ENCODE measurements around the gene ZNF689.

- TF ChIP-seq CTCF (IDR thresholded peaks at IDR 0.05), result no peak
- no peak for TF ChIP-seq POLR2A (IDR thresholded peaks at IDR 0.05)
- no peak for TF ChIP-seq EP300 (IDR thresholded peaks at IDR 0.05)
Observed at GRCh38 chr16:30556125-30556473, 54.1 kb downstream of the ZNF689 start.

Data from tibial nerve (tissue), 4 donors.